ENCODE results near the gene TACC2. TPM values are rescaled to one million over a fixed set of nuclear protein-coding genes. Genes with fewer than 3 reads are reported as not detected.
"Not testable (repeated sequence)": the region's sequence is repeated elsewhere in the genome, so short reads cannot be mapped to it uniquely, and the experiment has no call there.

Gene TACC2
- total RNA-seq, 2 experiments from 2014 or later: not detected

DNA sequence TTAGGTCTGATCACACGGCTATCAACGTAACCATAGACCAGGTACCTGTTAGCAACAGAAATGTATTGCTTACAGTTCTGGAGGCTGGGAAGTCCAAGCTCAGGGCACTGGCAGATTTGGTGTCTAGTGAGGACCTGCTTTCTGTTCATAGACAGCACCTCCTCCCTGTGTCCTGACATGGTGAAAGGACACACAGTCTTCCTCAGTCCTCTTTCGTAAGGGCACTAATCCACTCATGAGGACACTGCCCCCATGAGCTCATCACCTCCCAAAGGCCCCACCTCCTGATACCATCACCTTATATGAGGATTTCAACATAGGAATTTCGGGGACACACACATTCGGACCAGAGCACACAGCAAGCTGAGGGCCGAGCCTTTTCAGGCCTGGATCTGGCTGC, 210.7 kb downstream of the TACC2 start:
- POLR2A ChIA-PET: no interaction called here
- intact Hi-C loops (cut with micrococcal nuclease; ENCODE audit: unreplicated experiment): no loop called here
- CTCF ChIA-PET (ENCODE audit: unreplicated experiment): no interaction called here
- Histone ChIP-seq H4K20me1 (ENCODE audit: insufficient read depth, low read length) (no peaks in the 10 kb centered on the region), H3K36me3 (ENCODE audit: insufficient read depth, low read length) (no peaks in the 10 kb centered on the region), H3K4me1 (ENCODE audit: insufficient read depth, low read length, poor library complexity, severe bottlenecking) (no peaks in the 10 kb centered on the region), H2AFZ (ENCODE audit: low read length) (no peak overlapping the region), H3K79me2 (ENCODE audit: insufficient read depth, low read depth, low read length) (no peaks in the 10 kb centered on the region), H3K27ac (ENCODE audit: low read depth, low read length, poor library complexity, severe bottlenecking) (no peak overlapping the region), H3K9me2 (ENCODE audit: insufficient read depth, low read length) (no peaks in the 10 kb centered on the region), H3K4me2 (ENCODE audit: low read length) (no peak overlapping the region), H3K4me3 (ENCODE audit: low read depth, low read length, poor library complexity, severe bottlenecking) (no peak overlapping the region), H3K9me3 (ENCODE audit: low read length) (no peaks in the 10 kb centered on the region)
- DNase-seq (ENCODE audit: low spot score): no peak
- no peak for TF ChIP-seq EZH2phosphoT487 (IDR thresholded peaks at IDR 0.05; ENCODE audit: borderline replicate concordance, low read depth, low read length)
- TF ChIP-seq, protein P1, sequence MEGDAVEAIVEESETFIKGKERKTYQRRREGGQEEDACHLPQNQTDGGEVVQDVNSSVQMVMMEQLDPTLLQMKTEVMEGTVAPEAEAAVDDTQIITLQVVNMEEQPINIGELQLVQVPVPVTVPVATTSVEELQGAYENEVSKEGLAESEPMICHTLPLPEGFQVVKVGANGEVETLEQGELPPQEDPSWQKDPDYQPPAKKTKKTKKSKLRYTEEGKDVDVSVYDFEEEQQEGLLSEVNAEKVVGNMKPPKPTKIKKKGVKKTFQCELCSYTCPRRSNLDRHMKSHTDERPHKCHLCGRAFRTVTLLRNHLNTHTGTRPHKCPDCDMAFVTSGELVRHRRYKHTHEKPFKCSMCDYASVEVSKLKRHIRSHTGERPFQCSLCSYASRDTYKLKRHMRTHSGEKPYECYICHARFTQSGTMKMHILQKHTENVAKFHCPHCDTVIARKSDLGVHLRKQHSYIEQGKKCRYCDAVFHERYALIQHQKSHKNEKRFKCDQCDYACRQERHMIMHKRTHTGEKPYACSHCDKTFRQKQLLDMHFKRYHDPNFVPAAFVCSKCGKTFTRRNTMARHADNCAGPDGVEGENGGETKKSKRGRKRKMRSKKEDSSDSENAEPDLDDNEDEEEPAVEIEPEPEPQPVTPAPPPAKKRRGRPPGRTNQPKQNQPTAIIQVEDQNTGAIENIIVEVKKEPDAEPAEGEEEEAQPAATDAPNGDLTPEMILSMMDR (conservative IDR thresholded peaks at IDR 0.05; ENCODE audit: low read length): no peak
- no TSS peak for BruUV-seq (replicated peaks)

DNA sequence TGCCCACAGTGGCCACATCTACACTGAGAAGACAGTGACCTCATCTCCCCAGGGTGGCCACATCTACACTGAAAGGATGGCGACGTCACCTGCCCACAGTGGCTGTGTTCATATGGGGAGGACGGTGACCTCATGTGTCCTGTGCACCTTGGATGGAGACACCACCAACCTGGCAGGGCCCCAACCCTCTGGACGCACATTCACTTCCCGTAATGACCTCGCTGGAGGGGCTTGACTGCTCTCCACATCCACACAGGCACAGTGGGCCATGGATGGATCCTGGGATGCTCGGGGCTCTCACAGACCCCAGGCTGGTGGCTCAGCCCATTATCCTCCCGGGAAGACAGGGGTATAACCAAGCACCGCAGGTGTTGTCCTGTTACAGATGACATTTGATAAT, 212.4 kb downstream of the TACC2 start:
- no peak for DNase-seq (ENCODE audit: low spot score)
- POLR2A ChIA-PET: interaction anchor here (0.6 to 0.7 kb wide), 2 partner anchors 80 to 1428 kb away, joined by 3 read pairs; no protein-coding TSS in a partner anchor
- Histone ChIP-seq H3K9me3 (ENCODE audit: low read length) (no peaks in the 10 kb centered on the region), H3K4me1 (ENCODE audit: insufficient read depth, low read length, poor library complexity, severe bottlenecking) (no peaks in the 10 kb centered on the region), H3K36me3 (ENCODE audit: insufficient read depth, low read length) (no peaks in the 10 kb centered on the region), H4K20me1 (ENCODE audit: insufficient read depth, low read length) (no peaks in the 10 kb centered on the region), H3K79me2 (ENCODE audit: insufficient read depth, low read depth, low read length) (no peaks in the 10 kb centered on the region), H3K9me2 (ENCODE audit: insufficient read depth, low read length) (no peaks in the 10 kb centered on the region), H3K27ac (ENCODE audit: low read depth, low read length, poor library complexity, severe bottlenecking) (no peak overlapping the region), H3K4me3 (ENCODE audit: low read depth, low read length, poor library complexity, severe bottlenecking) (no peak overlapping the region), H3K4me2 (ENCODE audit: low read length) (no peak overlapping the region), H2AFZ (ENCODE audit: low read length) (no peak overlapping the region)
- intact Hi-C loops (cut with micrococcal nuclease; ENCODE audit: unreplicated experiment): no loop called here
- BruUV-seq (replicated peaks): no TSS peak
- CTCF ChIA-PET (ENCODE audit: unreplicated experiment): no interaction called here
- TF ChIP-seq, protein P1 (conservative IDR thresholded peaks at IDR 0.05; ENCODE audit: low read length): no peak
- no peak for TF ChIP-seq EZH2phosphoT487 (IDR thresholded peaks at IDR 0.05; ENCODE audit: borderline replicate concordance, low read depth, low read length)

DNA sequence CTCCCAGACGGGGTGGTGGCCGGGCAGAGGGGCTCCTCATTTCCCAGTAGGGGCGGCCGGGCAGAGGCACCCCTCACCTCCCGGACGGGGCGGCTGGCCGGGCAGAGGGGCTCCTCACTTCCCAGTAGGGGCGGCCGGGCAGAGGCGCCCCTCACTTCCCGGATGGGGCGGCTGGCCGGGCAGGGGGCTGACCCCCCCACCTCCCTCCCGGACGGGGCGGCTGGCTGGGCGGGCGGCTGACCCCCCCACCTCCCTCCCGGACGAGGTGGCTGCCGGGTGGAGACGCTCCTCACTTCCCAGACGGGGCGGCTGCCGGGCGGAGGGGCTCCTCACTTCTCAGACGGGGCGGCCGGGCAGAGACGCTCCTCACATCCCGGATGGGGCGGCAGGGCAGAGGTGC, 214.2 kb downstream of the TACC2 start:
- DNase-seq (ENCODE audit: low spot score); H3K4me1 ChIP-seq (ENCODE audit: insufficient read depth, low read length, poor library complexity, severe bottlenecking); intact Hi-C loops (cut with micrococcal nuclease; ENCODE audit: unreplicated experiment); H3K9me3 ChIP-seq (ENCODE audit: low read length); CTCF ChIA-PET (ENCODE audit: unreplicated experiment); H4K20me1 ChIP-seq (ENCODE audit: insufficient read depth, low read length); H3K36me3 ChIP-seq (ENCODE audit: insufficient read depth, low read length); H3K9me2 ChIP-seq (ENCODE audit: insufficient read depth, low read length); H3K4me3 ChIP-seq (ENCODE audit: low read depth, low read length, poor library complexity, severe bottlenecking); POLR2A ChIA-PET; BruUV-seq (replicated peaks); H2AFZ ChIP-seq (ENCODE audit: low read length); H3K4me2 ChIP-seq (ENCODE audit: low read length); H3K27ac ChIP-seq (ENCODE audit: low read depth, low read length, poor library complexity, severe bottlenecking); H3K79me2 ChIP-seq (ENCODE audit: insufficient read depth, low read depth, low read length): not testable (repeated sequence)

All from OCI-LY7 (cell line).